Thoracic aorta (tissue), 2 donors: Measurements from ENCODE around the gene ZKSCAN2. TPM values are rescaled to one million over a fixed set of nuclear protein-coding genes. Genes with fewer than 3 reads are reported as not detected.

Experiments
- ATAC-seq: fragments of 150-250 bp; one replicate; pipeline ENCODE4 v1.8.0; 2017; ENCODE audit warnings: low read depth; ENCODE audit not compliant: insufficient number of reproducible peaks, low FRiP score
- DNase-seq: peaks from one replicate; pipeline ENCODE4 v3.0.0-alpha.2; 2020; ENCODE audit warnings: low spot score
- H3K27ac ChIP-seq, 2 donors: fragments of 200-600 bp; sonication (generic); 1 replicate in 1 of 2; 2 replicates in 1 of 2; pipeline ENCODE4 v1.5.1; 2016; ENCODE audit warnings: mild to moderate bottlenecking in 2 of 2, moderate library complexity in 2 of 2
- H3K27me3 ChIP-seq: fragments of 200-600 bp; sonication (generic); replicated peaks from 2 replicates; pipeline ENCODE4 v1.6.0; 2016; ENCODE audit warnings: mild to moderate bottlenecking; ENCODE audit not compliant: insufficient read depth
- H3K36me3 ChIP-seq: fragments of 200-600 bp; sonication (generic); one replicate; pipeline ENCODE4 v1.5.1; 2016
- H3K4me1 ChIP-seq, 2 donors: fragments of 200-600 bp; sonication (generic); 1 replicate in 1 of 2; 2 replicates in 1 of 2; pipeline versions ENCODE4 v1.5.1 to v1.6.0; 2016; ENCODE audit warnings: low read depth in 2 of 2, mild to moderate bottlenecking in 1 of 2; ENCODE audit not compliant: control insufficient read depth in 1 of 2
- H3K4me3 ChIP-seq: fragments of 200-600 bp; sonication (generic); 2 replicates; pipeline ENCODE4 v1.5.1; 2016; ENCODE audit warnings: mild to moderate bottlenecking
- H3K9me3 ChIP-seq: fragments of 200-600 bp; sonication (generic); 2 replicates; pipeline ENCODE4 v1.5.1; 2016
- total RNA-seq, 2 donors: library from RNA; depleted of rRNA; stranded (reverse); fragments of >200 nt; gene quantifications; one replicate each; pipeline versions ENCODE4 v1.1.0 to v1.2.3, GENCODE V29; 2016
- TF ChIP-seq, protein P1 (sequence below): fragments of 200-600 bp; sonication (generic); IDR thresholded peaks from one replicate; pipeline ENCODE4 v1.5.1; 2019; ENCODE audit warnings: antibody characterized with exemption

Gene ZKSCAN2
- total RNA-seq, 2 donors from 2014 or later, result 4.1 to 5.0 TPM

GRCh38 chr16:25256695-25257469, 763 bp downstream of the ZKSCAN2 start:
- H3K9me3 ChIP-seq, result no peaks in the 10 kb centered on the region
- H3K36me3 ChIP-seq, result peaks cover 6% of the 10 kb centered on the region
- peak overlapping the region; percentile 93 for H3K4me3 ChIP-seq
- no peaks in the 10 kb centered on the region for H3K27me3 ChIP-seq
- H3K27ac ChIP-seq, result peak overlapping the region; percentile 96 to 98
- no peak for DNase-seq
- TF ChIP-seq, protein P1, sequence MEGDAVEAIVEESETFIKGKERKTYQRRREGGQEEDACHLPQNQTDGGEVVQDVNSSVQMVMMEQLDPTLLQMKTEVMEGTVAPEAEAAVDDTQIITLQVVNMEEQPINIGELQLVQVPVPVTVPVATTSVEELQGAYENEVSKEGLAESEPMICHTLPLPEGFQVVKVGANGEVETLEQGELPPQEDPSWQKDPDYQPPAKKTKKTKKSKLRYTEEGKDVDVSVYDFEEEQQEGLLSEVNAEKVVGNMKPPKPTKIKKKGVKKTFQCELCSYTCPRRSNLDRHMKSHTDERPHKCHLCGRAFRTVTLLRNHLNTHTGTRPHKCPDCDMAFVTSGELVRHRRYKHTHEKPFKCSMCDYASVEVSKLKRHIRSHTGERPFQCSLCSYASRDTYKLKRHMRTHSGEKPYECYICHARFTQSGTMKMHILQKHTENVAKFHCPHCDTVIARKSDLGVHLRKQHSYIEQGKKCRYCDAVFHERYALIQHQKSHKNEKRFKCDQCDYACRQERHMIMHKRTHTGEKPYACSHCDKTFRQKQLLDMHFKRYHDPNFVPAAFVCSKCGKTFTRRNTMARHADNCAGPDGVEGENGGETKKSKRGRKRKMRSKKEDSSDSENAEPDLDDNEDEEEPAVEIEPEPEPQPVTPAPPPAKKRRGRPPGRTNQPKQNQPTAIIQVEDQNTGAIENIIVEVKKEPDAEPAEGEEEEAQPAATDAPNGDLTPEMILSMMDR, result no peak
- ATAC-seq, result peak; percentile 50
- H3K4me1 ChIP-seq, result peaks cover 0 to 32% of the 10 kb centered on the region in 2 donors

DNA sequence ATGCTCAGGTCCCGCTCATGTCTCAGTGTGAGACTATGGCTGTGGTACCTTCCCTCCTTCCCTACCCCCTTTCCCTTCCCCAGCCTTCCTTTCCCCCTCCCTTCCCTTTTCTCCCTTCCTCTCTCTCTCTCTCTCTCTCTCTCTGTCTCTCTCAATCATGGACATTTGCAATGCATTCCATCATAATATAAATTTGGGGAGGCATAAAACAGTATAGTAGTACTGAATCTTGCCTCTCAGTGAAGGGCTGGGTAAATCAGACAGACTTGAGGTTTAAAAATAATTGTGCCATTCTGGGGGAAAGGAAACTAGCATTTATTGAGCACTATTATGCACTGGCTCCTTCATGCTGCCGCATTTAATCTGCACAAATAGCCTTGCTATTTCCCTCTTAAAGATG, 4.3 kb downstream of the ZKSCAN2 start:
- Histone ChIP-seq H3K4me1 (peaks cover 0 to 21% of the 10 kb centered on the region in 2 donors), H3K4me3 (no peak overlapping the region), H3K9me3 (no peaks in the 10 kb centered on the region), H3K27me3 (no peaks in the 10 kb centered on the region), H3K36me3 (peaks cover 24% of the 10 kb centered on the region), H3K27ac (no peak overlapping the region)
- TF ChIP-seq, protein P1, result no peak
- ATAC-seq (no peak), DNase-seq (no peak)

DNA sequence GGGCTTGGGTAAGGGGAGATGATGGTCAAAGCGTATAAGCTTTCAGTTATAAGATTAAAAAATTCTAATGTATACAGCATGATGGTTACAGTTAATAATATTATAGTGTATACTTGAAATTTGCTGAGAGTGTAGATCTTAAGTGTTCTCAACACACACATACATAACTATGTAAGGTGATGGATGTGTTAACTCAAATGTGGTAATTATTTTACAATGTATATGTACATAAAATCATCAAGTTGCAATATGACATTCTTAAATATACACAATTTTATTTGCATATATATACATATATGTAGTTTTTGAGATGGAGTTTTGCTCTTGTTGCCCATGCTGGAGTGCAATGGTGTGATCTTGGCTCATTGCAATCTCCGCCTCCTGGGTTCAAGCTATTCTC, 7.2 kb downstream of the ZKSCAN2 start:
- H3K9me3 ChIP-seq, result no peaks in the 10 kb centered on the region
- H3K36me3 ChIP-seq, result peaks cover 36% of the 10 kb centered on the region
- DNase-seq, result no peak
- no peak overlapping the region for H3K4me3 ChIP-seq
- TF ChIP-seq, protein P1, result no peak
- ATAC-seq, result no peak
- H3K27me3 ChIP-seq, result no peaks in the 10 kb centered on the region
- no peak overlapping the region for H3K27ac ChIP-seq
- H3K4me1 ChIP-seq, result peaks cover 0 to 4% of the 10 kb centered on the region in 2 donors

DNA sequence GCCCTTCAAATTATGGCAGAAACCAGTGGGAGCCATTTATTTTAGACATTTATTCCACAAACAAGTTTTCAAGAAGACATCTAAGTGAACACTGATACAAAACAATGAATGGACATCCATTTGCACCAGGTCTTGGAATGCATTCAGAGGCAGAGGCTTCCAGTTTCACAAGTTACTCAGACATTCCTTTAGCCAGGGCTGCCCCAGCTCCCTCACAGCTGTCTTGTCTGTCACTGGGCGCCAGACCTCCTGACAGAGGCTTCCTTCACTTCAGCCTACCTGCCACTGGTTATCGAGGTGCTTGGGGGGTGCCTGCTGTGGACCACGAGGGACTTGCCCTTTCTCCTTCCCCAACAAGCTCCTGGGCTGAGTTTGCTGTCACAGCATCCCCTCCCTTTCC, 21.7 kb downstream of the ZKSCAN2 start:
- Histone ChIP-seq H3K36me3 (peaks cover 35% of the 10 kb centered on the region), H3K27me3 (no peaks in the 10 kb centered on the region), H3K27ac (no peak overlapping the region), H3K9me3 (peaks cover 20% of the 10 kb centered on the region), H3K4me3 (no peak overlapping the region), H3K4me1 (no peaks in the 10 kb centered on the region)
- TF ChIP-seq, protein P1, result no peak
- DNase-seq (no peak), ATAC-seq (no peak)

- peaks cover 0 to 7% of the 10 kb centered on the region in 2 donors for H3K4me1 ChIP-seq
- ATAC-seq (no peak), DNase-seq (no peak)
- H3K27me3 ChIP-seq, result no peaks in the 10 kb centered on the region
- H3K36me3 ChIP-seq, result no peaks in the 10 kb centered on the region
- no peak overlapping the region for H3K27ac ChIP-seq
- TF ChIP-seq, protein P1, result no peak
- no peaks in the 10 kb centered on the region for H3K9me3 ChIP-seq
- H3K4me3 ChIP-seq, result no peak overlapping the region
These were observed 29.3 kb downstream of the ZKSCAN2 start for GRCh38 chr16:25228372-25228771.
